ENCODE data around the gene DPM1. TPM values are rescaled to one million over a fixed set of nuclear protein-coding genes. Genes with fewer than 3 reads are reported as not detected.
A peak's percentile ranks its signal among the peaks of the same experiment; 100 is the strongest.

DPM1 gene
- total RNA-seq, 1 donor from 2014 or later: 43.9 TPM

- no peak for DNase-seq (ENCODE audit: low spot score, unreplicated experiment)
- H3K9me3 Mint-ChIP-seq (ENCODE audit: low read depth): peaks cover 3% of the 10 kb centered on the region
- no peaks in the 10 kb centered on the region for H3K27me3 Mint-ChIP-seq
- H3K4me1 Mint-ChIP-seq (ENCODE audit: low read depth): no peaks in the 10 kb centered on the region
- H3K27ac Mint-ChIP-seq: no peak overlapping the region
- peaks cover 30% of the 10 kb centered on the region for H3K36me3 Mint-ChIP-seq (ENCODE audit: insufficient read depth)
- TF ChIP-seq CTCF (IDR thresholded peaks at IDR 0.05; ENCODE audit: unreplicated experiment): no peak
- no peak overlapping the region for H3K4me3 Mint-ChIP-seq (ENCODE audit: low read depth)
Measured at GRCh38 chr20:50887576-50887975, 70.8 kb downstream of the DPM1 start.

- DNase-seq (ENCODE audit: low spot score, unreplicated experiment): no peak
- Mint-ChIP-seq H3K4me3 (ENCODE audit: low read depth) (no peak overlapping the region), H3K27me3 (no peaks in the 10 kb centered on the region), H3K36me3 (ENCODE audit: insufficient read depth) (peaks cover 20% of the 10 kb centered on the region), H3K4me1 (ENCODE audit: low read depth) (no peaks in the 10 kb centered on the region), H3K27ac (peak overlapping the region; percentile 29), H3K9me3 (ENCODE audit: low read depth) (peaks cover 3% of the 10 kb centered on the region)
- no peak for TF ChIP-seq CTCF (IDR thresholded peaks at IDR 0.05; ENCODE audit: unreplicated experiment)
Measured at GRCh38 chr20:50886184-50886790, 72.0 kb downstream of the DPM1 start.

- peak overlapping the region; percentile 29 for H3K27ac Mint-ChIP-seq
- peaks cover 3% of the 10 kb centered on the region for H3K9me3 Mint-ChIP-seq (ENCODE audit: low read depth)
- no peaks in the 10 kb centered on the region for H3K27me3 Mint-ChIP-seq
- no peak for TF ChIP-seq CTCF (IDR thresholded peaks at IDR 0.05; ENCODE audit: unreplicated experiment)
- DNase-seq (ENCODE audit: low spot score, unreplicated experiment): no peak
- H3K4me3 Mint-ChIP-seq (ENCODE audit: low read depth): no peak overlapping the region
- H3K4me1 Mint-ChIP-seq (ENCODE audit: low read depth): no peaks in the 10 kb centered on the region
- H3K36me3 Mint-ChIP-seq (ENCODE audit: insufficient read depth): peaks cover 19% of the 10 kb centered on the region
Measured at GRCh38 chr20:50885781-50886180, 72.6 kb downstream of the DPM1 start.

GRCh38 chr20:50885068-50885467, 73.3 kb downstream of the DPM1 start:
- no peaks in the 10 kb centered on the region for H3K4me1 Mint-ChIP-seq (ENCODE audit: low read depth)
- no peak overlapping the region for H3K27ac Mint-ChIP-seq
- DNase-seq (ENCODE audit: low spot score, unreplicated experiment): no peak
- peaks cover 3% of the 10 kb centered on the region for H3K9me3 Mint-ChIP-seq (ENCODE audit: low read depth)
- peaks cover 16% of the 10 kb centered on the region for H3K36me3 Mint-ChIP-seq (ENCODE audit: insufficient read depth)
- no peak overlapping the region for H3K4me3 Mint-ChIP-seq (ENCODE audit: low read depth)
- TF ChIP-seq CTCF (IDR thresholded peaks at IDR 0.05; ENCODE audit: unreplicated experiment): no peak
- no peaks in the 10 kb centered on the region for H3K27me3 Mint-ChIP-seq

Other genes with a start within 250 kb of the DPM1 start
- gene PARD6B, start 227.0 kb downstream of the DPM1 start, total RNA-seq: 29.7 and 32.9 TPM in 2 replicates
- gene BCAS4, start 163.5 kb downstream of the DPM1 start, total RNA-seq: 8.5 and 8.9 TPM in 2 replicates
- gene ADNP, start 27.1 kb downstream of the DPM1 start, total RNA-seq: 127 and 144 TPM in 2 replicates
- 5.6 and 5.8 TPM in 2 replicates for gene MOCS3, start 286 bp upstream of the DPM1 start, total RNA-seq
- gene KCNG1, start 64.6 kb upstream of the DPM1 start, total RNA-seq: 7.8 and 10.5 TPM in 2 replicates